Glomerular visceral epithelial cell (primary cell): ENCODE data around the gene LRCH1.

Experiments used
- DNase-seq: peaks from one replicate; pipeline ENCODE4 v3.0.0-alpha.2; 2016; ENCODE audit errors: extremely low spot score

LRCH1 gene

GRCh38 chr13:46665633-46666482 is 112.9 kb downstream of the LRCH1 start:
- peak; percentile 50 for DNase-seq

DNA sequence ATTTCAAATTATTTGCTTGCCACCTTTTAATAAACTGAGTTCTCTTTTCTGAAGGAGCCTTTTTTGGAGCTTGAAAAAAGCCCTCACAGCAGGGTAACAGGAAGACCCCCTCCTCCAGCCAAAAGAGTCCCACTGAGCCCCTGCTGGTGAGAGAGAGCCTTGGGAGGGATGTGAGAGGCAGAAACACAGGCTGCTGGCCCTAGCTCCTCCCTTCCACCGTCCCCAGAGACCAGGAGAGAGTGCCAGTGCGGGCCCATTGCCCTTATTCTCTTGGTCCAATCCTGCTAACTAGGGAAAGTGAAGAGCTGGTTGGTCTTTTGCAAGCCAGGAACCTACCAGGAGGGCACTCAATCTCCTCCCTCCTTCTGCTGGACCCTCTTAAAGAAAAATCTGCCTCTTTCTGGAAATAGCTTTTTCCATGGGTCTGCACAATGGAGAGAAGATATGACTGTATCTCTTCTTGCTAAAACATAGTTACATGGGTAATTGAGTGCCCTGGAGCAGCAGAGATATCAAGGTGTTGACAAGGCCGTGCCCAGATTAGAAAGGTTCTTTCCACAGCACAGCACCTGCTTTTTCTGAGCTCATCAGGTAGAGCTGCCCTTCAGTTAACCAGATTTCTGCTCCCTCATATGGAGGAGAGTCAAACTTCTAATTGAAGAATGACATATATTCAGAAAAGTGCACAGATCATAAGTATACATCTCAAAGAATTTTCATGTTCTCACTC is 113.9 kb downstream of the LRCH1 start:
- DNase-seq = no peak

- DNase-seq = peak; percentile 32
Measured at GRCh38 chr13:46667687-46668281, 114.8 kb downstream of the LRCH1 start.

DNA sequence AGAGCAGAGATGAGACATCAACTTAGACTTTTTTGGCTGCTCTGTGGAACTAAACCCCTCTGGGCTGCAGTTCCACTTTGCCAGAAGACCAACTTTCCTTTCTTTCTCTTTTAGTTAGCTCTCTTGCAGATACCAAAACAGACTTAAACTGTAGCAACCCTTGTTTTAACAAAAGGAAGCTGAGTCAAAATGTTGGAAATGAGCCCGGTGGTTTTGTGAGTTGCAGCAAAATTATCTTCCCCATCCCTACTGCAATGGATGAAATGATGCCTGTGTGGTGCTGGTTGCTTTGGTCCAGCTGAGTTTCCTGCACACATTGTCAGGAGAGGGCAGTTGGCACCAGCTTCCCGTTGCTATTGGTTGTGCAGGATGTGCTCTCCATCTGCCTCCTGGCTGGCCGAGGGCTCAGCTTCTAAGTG is 115.3 kb downstream of the LRCH1 start:
- peak; percentile 68 for DNase-seq

- no peak for DNase-seq
Measured at GRCh38 chr13:46668931-46669525, 116.1 kb downstream of the LRCH1 start.

- no peak for DNase-seq
Measured at GRCh38 chr13:46672338-46673090, 119.5 kb downstream of the LRCH1 start.

DNA sequence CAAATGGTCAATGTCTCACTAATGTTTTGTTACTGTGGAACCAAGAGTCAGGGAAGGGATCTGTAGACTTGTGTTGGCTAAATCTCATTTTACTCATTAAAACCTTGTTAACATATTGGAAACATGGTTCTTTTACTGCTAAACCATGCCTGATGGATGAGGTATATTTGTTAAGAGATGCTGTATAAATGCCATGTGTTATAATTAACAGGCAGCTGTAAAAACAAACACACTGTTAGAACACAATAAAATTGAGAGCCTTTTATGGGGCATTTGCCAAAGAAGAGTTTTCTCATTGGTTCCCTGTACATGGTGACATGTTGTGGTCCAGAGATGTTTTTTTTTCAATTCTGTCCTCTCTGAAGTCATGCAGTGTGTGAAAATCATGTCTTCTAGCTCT is 122.0 kb downstream of the LRCH1 start:
- no peak for DNase-seq

DNA sequence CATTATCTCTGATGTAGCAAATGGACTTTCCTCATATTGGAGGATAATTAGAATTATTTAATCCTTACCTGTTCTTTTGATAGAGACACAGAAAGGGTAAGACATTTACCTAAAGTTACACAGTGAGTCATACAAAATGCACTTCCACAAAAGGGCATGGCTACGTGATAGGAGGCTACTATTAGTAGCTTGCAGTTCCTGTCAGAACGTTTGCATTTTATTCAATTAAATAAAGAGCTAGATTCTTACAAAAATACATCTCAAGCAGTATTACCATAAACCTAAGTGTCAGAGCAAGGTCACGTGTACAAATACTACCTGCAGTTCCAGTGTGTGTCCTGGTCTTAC is 123.4 kb downstream of the LRCH1 start:
- no peak for DNase-seq

DNA sequence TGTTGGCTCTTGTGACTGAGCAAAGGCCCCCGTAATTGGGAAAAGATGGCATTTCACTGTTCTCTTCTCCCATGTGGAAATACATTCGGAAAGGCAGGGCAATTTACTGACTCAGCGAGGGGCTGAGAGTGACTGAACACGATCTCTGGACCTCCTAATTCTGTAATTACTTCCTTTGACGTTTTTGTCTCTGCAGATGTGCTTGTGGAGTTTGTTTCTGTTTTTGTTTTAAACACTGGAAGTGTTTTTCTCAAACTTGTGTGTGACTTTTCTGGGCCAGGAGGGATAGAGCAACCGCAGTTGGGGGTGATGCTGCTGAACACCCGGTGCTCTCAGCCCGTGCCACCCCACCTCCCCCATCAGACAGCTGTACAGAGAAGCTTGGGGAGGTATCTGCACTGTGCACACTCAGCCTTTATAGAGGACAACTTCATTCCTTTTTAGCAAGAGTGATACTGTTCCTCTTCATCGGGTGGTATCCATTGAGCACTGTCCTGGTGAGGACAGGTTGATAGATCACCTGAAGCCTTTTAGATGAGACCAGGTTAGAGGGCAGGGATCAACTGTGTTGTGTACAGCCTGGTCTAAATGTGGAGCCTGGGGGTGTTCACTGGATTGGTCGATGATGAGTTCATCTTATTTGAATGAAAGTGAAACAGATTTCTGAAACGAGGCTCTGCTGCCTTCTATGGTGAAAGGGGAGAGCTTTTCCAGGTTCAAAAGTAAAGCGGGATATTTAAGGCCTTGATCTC is 126.6 kb downstream of the LRCH1 start:
- peak; percentile 64 for DNase-seq

DNA sequence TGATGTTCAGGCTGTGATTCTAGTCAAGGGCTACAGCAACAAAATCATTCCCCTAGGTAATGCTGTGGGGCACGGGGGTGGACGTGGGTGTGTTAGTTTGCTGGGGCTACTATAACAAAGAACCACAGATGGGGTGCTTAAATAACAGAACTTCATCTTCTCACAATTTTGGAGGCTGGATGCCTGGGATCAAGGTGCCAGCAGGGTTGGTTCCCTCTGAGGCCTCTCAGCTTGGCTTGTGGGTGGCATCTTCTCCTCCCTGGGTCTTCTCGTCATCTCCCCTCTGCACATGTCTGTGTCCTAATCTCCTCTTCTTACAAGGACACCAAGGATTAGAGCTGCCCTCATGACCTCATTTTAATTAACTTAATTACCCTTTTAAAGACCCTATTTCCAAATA is 129.0 kb downstream of the LRCH1 start:
- DNase-seq = no peak

DNA sequence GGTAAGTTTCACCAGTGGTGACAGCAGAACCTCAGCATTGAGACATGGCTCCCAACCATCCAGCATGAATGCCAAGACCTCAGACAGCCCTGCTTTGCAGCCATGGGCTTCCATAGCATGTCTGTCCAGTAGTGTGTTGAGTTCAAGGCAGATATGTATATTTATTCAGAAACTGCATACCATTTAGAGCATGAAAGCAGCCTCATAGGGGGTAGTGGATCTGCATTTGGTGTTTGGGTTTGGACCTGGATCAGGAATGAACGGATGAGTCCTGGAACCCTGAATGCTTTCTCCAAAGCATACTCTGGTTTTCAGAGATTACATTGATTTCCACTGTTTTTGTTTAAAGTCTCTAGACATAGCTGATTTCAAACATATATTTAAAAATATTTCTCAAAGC is 129.7 kb downstream of the LRCH1 start:
- no peak for DNase-seq

DNA sequence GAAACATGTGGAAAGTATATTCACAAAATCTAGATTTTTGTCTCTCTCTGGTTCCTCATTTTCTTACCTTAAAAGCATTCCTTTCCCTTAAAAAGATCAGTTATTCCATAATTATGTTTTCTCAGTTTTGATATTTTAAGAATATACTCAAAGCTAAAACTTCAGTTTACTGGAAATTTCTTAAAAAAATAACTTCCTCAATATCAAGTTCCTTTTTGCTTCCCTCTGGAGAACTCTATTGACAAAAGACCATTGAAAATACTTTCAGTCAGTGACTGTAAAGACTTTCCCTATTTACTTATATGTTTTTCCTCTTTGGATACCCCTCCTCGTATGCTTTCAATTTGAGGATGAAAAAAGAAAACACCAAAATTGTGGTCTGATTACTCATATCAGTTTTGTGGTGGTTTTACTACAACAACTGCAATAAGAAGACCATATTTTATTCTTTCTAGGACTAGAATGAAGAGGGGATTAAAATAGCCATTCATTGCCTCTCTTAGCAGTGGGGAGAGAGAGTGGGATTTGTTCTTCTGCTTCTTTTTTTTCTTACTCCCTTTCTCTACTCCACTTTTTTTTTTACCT is 130.8 kb downstream of the LRCH1 start:
- DNase-seq = no peak

GRCh38 chr13:46684287-46685001 is 131.5 kb downstream of the LRCH1 start:
- peak; percentile 18 for DNase-seq

DNA sequence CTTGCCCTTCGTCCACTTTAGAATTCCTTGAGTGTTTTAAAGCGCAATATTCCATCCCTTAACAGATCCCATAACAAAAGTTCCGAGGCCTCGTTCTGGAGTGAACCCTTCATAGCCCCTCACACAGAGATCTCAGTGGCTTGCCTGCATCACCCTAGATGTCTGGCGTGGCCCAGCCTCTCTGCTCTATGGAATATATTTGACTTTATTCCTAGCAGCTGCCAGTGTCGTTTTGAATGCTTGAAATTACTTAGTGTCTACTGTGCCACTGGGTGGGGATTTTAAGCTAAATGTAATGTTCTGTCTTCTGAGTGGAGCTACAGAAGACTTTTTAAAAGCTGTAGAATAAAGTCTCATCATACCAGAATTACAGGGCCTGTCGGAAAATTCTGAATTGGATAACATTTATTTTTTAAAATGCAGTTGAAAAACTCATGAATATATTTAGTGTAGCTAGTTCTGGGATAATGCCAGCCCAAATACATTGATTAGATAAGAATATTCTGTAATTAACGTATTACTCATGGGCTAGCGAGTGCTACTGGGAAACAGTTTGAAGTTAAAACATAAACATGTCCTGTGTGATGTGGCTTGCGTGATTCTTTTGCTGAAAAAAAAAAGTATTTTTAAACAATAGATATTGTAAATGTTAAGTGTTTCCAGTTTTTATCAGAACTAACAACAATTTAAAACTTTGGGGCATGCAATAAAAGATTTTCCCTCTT is 132.2 kb downstream of the LRCH1 start:
- DNase-seq = no peak

GRCh38 chr13:46686171-46686570 is 133.2 kb downstream of the LRCH1 start:
- DNase-seq = no peak

DNA sequence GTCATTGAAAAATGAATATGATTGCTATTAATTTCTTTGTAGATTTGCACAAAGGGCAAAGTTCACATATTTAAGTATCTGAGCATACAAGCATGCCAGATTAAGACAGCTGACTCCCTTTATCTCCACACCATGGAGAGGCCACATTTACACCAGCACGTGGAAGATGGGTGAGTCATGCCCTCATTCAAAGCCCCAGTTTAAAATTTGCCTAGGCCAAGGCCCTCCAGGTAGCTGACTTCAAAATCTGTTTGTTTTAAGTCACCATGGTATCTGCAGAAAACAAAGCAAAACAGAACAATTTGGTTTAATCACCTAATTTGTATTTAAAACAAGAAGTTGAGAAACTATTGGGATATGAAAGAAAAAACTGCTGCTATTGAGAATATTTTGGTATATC is 134.8 kb downstream of the LRCH1 start:
- peak; percentile 50 for DNase-seq

DNA sequence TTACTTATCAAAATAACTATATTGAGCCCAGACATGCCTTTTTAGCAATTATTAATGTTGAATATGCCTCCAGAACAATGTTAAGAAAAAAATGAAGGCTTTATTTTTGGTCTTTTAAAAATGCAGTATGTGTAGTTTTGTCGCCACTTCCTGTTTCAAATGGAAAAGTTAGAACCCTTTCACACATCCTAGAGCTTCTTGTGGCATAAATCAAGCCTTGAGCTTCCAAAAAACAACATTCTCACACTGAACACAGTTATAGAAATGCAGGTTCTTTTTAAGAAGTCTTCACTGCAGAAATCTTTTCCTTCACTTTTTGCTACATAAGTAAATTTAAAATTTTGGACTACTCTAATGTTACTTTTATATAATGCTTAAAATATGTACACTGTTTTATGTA is 135.3 kb downstream of the LRCH1 start:
- DNase-seq = no peak

DNA sequence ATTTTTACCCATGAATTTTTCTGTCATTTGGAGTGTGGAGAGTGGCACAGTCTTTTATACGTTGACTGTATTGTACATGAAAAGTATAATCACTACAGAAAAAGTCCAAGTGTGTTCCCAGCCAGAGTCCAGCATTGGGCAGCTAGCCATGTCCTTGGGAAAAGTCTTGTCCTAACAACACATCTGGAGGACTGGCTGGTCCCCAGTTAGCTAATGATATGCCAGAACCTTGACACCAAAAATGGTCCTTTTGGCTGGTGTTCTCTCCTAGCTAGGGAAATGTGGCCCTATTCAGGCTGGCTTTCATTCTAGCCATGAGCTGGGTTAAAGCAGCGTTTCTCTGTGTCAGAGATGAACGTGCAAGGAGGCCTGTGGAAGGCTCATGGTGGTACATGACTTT is 145.0 kb downstream of the LRCH1 start:
- no peak for DNase-seq

GRCh38 chr13:46698910-46699460 is 146.0 kb downstream of the LRCH1 start:
- no peak for DNase-seq
